ENCODE measurements around the gene STX2.
"Not testable (repeated sequence)": the region's sequence is repeated elsewhere in the genome, so short reads cannot be mapped to it uniquely, and the experiment has no call there.

STX2 gene

GRCh38 chr12:130868412-130868811, 29.4 kb upstream of the STX2 start:
- DNase-seq = no peak

- no peak for DNase-seq
Observed at GRCh38 chr12:130863298-130863697, 24.2 kb upstream of the STX2 start.

- DNase-seq = not testable (repeated sequence)
Observed at GRCh38 chr12:130862771-130863170, 23.7 kb upstream of the STX2 start.

GRCh38 chr12:130862161-130862560, 23.1 kb upstream of the STX2 start:
- no peak for DNase-seq

GRCh38 chr12:130860311-130860710, 21.3 kb upstream of the STX2 start:
- no peak for DNase-seq

GRCh38 chr12:130859161-130859560, 20.1 kb upstream of the STX2 start:
- DNase-seq = no peak

- DNase-seq = no peak
Observed at GRCh38 chr12:130858084-130858483, 19.0 kb upstream of the STX2 start.

GRCh38 chr12:130856088-130856487, 17.0 kb upstream of the STX2 start:
- no peak for DNase-seq

GRCh38 chr12:130850418-130851021, 11.5 kb upstream of the STX2 start:
- no peak for DNase-seq

- DNase-seq = no peak
Observed at GRCh38 chr12:130849561-130850417, 10.7 kb upstream of the STX2 start.

- not testable (repeated sequence) for DNase-seq
Observed at GRCh38 chr12:130848785-130849305, 9.8 kb upstream of the STX2 start.

- not testable (repeated sequence) for DNase-seq
Observed at GRCh38 chr12:130848105-130848504, 9.1 kb upstream of the STX2 start.

GRCh38 chr12:130847112-130847511, 8.1 kb upstream of the STX2 start:
- DNase-seq = no peak

GRCh38 chr12:130846369-130846768, 7.3 kb upstream of the STX2 start:
- no peak for DNase-seq

GRCh38 chr12:130839770-130840404, 837 bp upstream of the STX2 start:
- no peak for DNase-seq

GRCh38 chr12:130838284-130838950, 633 bp downstream of the STX2 start:
- no peak for DNase-seq

GRCh38 chr12:130835436-130835835, 3.6 kb downstream of the STX2 start:
- DNase-seq = no peak

- no peak for DNase-seq
Observed at GRCh38 chr12:130835011-130835410, 4.0 kb downstream of the STX2 start.

GRCh38 chr12:130832561-130833209, 6.4 kb downstream of the STX2 start:
- no peak for DNase-seq

- no peak for DNase-seq
Observed at GRCh38 chr12:130831876-130832405, 7.1 kb downstream of the STX2 start.

GRCh38 chr12:130831246-130831645, 7.8 kb downstream of the STX2 start:
- no peak for DNase-seq

GRCh38 chr12:130830246-130830551, 8.9 kb downstream of the STX2 start:
- DNase-seq = no peak

Measured in NCI-H1048 (cell line).